Activated naive CD8-positive, alpha-beta T cell treated with anti-CD3 and anti-CD28 coated beads, Interleukin-2, amount 50 U/mL, for 16 hours (primary cell): ENCODE results near the gene PFKP.

ENCODE experiments used
- DNase-seq: peaks from one replicate; pipeline ENCODE4 v3.0.0-alpha.2; 2020; ENCODE audit warnings: low read depth, low spot score

Gene PFKP

DNA sequence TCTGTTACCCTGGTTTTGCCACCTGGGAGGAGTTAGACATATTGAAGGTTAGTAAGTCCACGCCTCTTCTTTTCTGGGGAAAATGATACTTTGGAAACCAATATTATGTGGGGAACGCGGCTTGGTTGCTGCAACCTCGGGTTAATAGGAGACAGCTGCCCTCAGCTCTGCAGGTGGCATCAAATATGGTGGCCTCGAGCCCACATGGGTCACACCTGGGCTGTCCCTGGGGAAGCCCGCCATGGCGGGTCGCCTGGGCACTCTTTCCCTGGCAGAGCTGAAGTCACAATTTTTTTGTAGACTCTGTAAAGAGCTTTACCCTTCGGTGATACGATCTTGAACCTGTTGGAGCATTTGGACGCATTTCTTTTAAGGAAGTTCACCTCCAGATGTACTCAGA is 2.5 kb downstream of the PFKP start:
- DNase-seq, result no peak

DNA sequence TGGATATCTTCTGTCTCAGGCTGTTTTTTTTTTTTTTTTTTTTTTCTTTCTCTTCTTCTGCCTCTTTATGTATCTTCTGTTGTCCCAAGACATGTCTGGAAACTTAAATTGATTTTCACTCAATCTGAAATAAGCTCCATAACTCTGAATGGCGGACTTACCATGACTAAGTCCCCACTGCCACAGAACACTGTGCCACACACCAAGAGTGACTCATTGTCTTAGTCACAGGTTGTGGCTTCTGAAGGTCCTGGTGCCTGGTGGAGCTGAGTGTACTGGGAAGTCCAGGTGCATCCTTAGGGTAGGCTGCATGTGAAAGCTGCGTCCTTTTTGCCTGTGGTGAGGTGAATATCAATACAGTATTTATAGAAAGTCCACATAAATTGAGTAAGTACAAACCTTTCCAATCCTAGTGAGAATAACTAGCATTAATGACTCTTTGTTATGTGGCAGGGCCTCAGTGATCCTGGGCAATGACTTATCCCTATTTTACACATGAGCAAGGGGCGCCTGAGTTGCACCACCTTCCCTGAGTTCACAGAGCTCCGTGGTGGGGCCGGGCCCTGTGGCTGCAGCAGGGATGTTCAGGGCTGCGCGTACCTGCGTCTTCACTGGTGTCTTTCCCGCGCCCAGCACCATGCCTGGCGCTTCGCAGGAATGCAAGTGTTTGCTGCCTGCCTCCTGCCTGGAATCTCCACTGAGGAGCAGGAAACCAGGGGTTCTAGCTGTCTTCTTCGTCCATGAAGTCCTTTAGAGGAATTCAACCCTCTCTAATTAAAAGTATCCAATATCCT is 4.3 kb downstream of the PFKP start:
- DNase-seq, result no peak

DNA sequence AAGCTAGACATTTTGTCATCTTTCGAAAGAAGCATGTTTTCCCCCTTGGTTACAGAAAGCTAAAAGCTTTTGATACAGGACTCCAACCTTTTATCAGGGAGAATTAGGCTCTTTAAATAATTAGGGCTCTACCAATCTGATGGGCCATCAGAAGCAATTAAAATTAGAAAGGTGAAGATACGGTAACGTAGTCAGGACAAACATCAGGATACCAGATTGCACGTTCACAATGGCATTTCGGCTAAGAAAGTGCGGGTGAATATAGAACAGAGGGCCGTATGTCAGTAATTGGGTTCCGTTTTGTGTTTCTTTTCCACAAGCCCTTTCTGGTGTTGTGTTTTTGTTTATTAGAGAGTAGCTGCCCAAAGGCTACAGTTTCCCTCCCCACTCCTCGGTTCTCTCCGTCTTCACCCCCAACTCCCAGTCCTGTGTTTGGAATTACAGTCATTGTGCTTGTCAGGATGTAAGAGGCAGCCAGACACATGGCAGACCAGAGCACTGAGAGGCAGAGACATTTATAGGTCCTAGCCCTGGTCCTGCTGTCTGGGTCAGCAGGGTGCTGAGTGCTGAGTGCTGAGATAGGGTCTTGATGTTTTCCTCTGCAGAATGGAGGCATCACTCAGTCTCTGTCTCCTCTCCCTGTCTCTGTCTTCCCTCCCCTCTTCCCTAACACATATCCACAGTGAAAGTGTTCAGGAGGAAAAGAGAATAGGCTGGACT is 5.5 kb downstream of the PFKP start:
- no peak for DNase-seq

DNA sequence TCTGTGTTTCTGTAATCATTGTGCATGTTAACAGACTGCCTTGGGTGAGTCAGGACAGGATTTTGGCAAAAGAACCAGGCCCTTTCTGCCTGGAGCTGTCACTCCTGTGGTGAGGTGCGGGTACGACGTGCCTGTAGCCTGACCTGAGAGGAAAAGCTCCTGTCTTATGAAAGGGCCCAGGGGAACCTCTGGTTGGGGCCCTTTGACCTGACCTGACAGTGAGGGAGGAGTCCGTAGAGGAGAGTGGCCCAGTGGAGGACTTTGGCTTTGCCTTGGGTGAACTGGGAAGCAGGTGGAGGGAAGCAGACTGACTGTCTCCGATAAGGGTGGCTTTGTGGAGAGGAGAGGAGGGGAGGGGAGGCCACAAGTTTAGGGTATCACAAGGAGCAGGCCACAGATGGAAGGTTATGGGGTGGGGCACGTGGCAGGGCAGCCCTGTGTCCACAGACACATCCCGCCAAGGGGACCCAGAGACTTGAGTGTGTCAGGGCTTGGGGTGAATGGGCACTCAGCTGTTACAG is 6.9 kb downstream of the PFKP start:
- no peak for DNase-seq

DNA sequence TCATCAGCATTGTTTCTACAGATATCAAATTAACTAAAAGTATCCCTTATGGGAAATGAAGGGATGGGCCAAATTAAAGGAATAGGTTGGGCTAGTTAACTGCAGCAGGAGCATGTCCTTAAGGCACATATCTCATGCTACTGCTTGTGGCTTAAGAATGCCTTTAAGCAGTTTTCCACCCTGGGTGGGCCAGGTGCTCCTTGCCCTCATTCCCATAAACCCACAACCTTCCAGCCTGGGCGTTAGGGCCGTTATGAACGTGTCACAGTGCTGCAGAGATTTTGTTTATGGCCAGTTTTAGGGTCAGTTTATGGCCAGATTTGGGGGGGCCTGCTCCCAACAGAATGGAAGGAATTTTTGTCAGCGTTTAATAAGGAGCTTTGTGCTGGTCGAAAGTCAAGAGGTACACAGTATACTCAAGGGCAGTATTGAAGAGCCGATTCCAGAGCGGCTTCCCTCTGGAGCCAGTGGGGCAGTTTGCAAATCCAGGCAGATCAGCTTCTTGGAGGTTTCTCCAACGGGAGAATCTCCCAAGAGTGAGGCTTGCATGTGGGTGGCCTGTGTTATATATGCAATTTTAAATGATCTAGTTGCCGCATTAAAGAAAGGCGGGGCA is 7.7 kb downstream of the PFKP start:
- no peak for DNase-seq

DNA sequence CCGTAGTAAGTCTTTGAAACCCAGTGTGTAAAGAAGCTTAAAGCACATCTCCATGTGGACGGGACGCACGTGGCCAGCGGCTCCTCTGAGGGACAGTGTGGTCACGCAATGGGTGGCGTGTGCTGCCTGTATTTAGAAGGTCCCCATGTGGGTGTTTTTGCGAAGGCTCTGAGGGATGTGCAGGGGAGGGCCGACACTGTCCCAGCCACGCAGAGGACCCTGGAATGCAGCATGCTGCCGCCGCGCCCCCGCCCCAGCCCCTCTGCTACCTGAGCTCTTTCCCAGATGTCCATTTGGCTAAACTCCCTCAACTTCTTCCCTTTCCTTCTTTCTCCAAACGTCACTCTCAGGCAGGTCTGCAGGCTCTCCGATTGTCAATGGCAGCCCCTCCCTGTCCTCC is 8.8 kb downstream of the PFKP start:
- no peak for DNase-seq

DNA sequence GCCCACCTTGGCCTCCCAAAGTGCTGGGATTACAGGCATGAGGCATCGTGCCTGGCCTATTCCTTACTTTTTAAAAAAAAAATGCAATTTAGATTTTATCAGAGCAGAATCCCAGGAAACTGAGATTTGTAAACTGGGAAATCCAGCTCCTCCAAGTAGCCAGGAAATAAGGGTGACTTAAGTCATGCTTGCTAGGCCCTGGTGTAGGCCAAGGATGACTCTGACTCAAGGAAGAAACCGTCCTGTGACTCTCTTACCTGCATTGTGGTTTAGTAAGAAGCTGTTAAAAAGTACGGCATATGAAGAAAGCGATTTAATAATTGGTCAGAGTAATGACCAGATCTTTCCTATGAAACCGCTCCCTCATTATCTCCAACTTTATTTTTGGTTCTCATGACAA is 10.2 kb downstream of the PFKP start:
- DNase-seq, result no peak

DNA sequence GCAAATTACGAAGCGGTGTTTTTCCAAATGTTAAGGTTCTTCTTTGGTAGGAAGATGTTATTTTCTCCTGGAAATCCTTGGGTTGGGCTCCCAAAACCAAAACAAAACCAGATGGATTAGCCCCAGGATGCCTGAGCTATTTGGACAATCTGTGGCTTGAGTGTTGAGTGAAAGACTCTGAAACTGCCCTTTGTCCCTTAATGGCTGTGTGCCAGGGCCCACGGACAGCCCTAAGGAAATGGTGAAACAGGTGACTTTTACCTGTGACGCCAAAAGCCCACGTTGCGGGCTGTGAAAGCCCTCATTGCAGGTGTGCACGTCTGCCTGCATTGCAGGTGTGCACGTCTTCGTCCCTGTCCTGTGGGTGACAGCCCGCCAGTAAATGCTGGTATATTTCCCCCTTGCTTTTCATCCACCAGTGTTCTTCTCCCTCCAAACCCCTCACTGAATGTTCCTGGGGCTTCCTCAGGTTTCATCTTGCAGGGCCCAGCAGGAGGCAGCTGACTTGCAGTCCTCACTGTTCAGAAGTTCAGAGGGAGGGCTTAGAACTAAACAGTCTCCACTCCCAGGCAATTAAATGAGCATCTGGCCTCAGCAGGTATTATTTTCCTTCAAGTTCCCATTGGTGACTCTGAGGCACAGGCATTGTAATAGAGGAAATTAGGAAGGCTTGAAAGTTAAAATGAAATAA is 10.7 kb downstream of the PFKP start:
- DNase-seq, result no peak

DNA sequence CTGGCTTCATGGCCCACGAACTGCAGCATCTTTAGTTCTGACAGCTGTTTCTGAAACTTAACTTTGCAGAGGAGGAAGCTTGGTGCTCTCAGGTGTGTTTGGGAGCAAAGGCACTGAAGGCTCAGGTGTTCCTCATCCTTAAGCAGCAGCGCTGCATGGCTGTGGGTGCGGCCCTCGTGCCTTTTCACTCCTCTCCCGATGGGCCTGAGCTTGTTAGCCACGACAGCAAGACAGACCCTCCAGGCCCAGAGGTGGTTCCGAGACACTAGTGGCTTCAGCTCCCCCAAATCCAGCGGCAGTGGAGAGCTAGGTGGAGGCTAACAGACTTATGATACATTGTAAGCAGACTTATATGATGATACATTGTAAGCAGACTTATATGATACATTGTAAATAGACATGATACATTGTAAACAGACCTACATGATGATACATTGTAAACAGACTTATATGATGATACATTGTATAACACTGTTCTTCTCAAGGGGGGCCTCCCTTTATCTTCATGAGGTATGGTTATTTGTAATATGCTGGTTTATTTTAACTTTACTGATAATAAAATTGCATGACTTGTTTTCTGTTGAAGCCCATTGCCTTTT is 14.1 kb downstream of the PFKP start:
- DNase-seq, result no peak

DNA sequence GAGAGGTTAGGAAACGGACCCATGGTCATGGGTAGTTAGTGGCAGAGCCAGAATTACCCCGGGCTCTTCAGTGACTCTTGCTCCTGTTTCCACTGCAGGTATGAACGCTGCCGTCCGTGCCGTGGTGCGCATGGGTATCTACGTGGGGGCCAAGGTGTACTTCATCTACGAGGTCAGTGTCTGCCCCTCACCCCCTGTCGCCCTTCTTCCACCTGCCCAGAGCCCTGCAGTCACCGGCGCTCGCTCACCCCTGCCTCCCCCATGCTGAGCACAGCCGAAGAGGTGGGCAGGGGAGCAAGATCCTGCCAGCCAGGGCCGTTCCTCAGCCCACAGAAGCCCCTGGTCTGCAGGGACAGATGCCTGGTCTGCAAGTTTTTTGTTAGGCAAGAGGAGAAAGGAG is 14.9 kb downstream of the PFKP start:
- no peak for DNase-seq

DNA sequence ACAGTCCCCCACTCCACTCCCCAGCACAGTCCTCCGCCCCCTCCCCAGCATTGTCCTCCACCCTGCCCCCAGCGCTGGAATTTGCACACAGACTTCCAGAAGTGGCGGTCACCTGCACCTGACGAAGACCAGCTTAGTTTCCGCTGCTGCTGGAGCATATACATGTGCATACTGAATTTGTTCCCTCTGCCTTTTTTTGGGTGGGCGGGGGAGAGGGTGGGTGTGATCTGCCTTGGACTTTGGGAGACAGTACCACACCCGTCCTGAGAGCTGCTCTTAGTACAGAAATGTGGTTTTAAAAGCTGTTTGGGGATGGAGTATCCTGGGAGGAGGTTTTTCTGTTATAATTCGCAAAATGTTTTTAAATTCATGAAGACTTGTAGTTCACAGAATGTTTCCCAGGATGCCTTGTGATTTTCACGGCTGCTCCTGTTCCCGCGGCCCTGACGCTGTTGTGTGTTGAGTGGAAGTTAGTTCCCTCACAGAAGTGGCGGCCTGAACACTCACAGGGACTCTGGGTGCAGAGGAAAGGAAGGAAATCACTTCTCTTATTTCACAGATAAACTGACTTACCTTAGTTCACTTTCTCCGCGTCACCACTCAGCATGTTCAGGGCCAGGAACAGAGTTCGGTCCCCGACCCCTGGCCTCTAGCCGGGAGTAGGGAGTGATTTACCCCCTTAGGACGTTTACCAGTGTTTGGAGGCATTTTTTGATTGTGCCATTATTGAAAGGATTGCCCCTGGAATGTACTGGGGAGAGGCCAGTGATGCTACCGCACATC is 18.6 kb downstream of the PFKP start:
- no peak for DNase-seq

DNA sequence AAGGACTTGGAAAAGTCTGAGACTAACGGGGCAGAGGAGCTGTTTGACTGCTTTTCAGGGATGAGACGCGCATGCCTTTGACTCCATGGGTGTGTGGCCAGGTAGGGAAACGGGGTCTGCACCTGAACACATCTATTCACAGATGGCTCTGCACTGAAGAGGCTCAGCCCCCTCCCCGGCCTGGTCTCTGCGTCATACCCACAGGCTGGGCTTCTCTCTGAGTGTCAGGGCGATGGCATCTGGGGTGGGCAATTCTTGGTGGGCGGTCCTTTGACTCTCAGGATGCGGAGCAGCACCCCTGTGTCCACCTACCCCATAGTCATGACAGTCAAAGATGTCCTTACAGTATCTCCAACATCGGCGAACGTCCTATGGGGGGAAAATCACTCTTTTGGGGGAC is 23.0 kb downstream of the PFKP start:
- no peak for DNase-seq

DNA sequence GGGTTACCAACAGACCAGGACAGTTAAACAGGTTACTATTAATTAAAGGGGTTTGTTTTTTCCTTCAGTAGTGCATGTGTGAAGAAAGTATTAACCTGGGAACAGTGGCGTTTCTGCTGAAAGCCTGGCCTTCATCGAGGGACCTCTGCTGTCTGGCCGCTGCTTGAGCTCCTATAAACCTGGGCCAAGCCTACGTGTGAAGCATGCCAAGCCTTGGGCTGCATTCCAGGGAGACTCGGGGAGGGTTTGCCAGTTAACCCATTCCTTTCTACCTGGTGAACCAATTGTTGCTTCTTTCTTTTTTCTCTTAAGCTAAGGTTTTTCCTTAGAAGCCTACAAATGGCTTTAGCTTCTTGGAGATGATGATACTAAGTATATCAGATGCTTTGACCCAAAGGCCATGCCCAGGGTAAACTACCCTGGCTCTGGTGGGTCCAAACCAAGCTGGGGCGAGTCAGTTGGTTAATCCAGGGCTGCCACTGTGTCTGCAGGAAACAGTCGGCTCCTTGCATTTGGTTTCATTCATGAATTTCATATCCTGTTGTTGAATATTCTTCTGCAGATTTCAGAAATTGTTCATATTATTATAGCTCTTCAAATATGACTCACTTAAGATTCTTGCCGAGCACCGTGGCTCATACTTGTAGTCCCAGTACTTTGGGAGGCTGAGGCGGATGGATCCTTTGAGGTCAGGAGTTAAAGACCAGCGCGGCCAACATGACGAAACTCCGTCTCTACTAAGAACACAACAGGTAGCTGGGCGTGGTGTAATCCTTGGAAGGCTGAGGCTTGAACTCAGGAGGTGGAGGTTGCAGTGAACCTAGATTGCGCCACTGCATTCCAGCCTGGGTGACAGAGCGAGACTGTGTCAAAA is 23.8 kb downstream of the PFKP start:
- no peak for DNase-seq

DNA sequence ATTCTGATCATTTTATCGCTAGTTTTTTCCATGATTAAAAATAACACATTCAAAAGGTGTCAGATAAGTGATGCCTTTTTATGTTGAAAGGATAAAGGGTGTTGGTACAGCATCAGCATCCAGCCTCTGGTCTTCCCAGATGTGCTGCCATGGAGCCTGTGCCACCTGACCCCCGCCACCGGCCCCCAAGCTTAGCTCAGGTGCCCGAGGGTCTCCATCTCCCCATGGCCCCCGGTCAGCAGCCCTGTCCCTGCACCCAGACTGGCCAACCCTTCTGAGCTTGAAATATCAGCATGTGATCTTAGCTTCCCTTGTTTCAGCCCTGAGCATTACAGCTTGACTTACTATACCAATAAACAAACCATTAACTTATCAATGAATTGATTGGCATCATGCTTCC is 24.6 kb downstream of the PFKP start:
- DNase-seq, result no peak

DNA sequence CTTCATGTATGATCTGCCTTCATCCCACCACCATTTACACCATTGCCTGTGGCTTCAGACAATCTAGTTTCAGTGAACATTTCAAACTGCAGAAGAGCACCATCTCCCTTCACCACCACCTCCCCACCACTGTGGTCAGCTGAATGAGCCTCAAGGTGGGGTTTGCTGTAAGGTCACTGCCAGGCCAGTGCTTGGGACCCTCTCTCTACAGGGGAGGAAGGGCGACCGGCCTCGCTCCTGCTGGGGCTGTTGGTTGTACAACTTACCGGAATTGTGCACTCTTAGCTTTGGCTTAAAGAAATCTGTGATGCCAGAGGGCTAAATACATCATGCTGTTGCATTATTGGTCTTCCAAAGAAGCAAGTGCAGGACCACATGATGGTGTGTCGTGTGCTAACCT is 26.6 kb downstream of the PFKP start:
- DNase-seq, result no peak

DNA sequence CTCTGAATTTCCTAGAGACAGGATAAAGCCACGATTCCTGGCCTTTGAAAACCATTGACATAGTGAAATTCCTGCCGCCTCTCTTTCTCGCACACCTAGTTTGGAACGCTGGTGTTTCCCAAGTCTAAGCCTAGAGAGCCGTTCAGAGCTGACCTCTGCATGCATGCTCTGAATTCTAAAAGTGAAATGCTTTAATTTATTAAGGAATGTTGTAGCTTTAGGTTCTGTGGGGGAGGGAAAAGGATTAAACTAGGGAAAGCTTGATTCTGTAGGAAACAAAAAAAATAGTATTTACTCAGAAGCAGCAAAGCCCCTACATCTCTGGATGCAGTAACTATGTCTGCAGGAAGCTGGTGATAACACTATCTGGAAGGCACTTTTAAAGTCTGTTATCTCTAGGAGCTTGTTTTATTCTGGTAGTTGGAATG is 27.3 kb downstream of the PFKP start:
- DNase-seq, result no peak

DNA sequence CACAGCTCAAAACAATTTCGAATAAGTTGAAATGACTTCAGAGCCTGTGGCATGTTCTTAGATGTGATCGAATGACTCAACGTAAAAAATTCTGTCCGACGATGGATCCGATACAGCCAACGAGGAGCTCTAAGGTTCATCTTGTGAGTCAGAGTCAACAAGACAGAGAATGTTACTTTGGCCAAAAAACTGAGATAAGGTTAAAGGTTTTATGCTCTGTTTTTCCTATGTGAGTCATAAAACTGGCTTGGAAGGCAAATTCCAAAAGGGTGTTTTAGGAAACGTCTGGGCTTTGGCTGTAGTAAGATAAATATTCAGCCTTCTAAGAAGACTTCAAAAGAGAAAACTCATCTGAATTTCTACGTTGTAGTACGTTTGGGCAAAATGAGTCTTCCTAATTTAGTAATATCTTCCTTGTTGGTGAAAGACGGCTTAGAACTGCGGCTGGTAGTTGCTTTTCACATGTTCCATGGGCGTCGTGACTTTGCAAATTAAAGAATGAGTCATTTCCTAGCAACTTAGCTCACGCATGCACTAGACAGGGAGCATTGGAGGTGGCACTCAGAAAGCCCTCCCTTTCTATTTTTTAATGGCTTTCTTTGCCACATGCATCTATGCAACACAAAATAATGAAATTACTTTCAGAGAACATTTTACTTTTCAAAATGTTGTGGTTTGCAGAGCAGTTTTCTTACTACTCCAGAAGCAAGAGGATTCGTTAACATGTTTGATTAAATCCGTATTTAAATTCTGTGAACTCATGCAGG is 28.2 kb downstream of the PFKP start:
- DNase-seq, result peak; percentile 25

DNA sequence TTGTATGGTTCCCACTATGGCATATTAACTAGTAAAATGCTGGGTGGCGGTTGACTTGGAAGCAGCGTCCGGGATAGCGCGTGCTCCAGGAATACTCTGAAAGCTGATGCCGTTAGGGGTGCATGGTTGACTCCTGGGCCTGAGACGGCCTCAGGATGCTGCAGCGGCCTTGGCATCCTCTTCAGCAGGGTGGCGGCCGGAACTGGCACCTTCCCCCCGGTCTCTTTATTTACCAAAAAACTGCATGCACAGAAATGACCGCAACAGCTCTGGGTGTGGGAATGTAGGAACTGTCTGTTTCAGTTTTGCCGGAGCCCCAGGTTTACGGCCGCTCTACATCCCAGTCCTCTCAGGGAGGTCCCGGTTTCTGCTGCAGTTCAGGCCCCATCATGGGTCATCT is 28.8 kb downstream of the PFKP start:
- DNase-seq, result no peak

DNA sequence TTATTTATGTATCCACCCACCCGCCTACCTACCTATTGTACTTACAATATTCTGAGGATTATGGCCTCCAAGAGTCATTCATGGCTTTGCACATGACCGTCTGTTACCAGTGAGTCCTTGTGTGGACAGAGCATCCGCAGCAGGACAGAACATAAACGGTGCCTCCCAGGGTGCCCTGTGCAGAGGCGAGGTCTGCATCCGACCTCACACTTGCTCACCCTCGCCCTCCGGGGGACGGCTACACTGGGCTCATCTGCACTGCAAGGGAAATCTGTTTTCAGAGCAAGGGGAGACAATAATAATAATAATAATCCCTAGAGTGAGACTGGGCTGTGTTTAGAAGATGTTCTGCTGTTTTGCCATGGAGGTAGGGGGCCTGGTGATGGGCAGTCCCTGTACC is 29.8 kb downstream of the PFKP start:
- no peak for DNase-seq
